Lower lobe of right lung (tissue), 2 donors: ENCODE results near the gene GALNS. TPM values are rescaled to one million over a fixed set of nuclear protein-coding genes. Genes with fewer than 3 reads are reported as not detected.

Experiments
- ATAC-seq, 2 donors: fragments of 200-7000 bp; cut with Tn5 transposase; one replicate each; pipeline ENCODE4 v1.9.1; 2020 to 2022; ENCODE audit warnings: mild to moderate bottlenecking in 2 of 2, moderate library complexity in 2 of 2
- DNase-seq: peaks from one replicate; pipeline ENCODE4 v3.0.0-alpha.2; 2020
- H3K27ac ChIP-seq: fragments of 200-600 bp; one replicate; pipeline ENCODE4 v1.8.0; 2022
- H3K27me3 ChIP-seq: fragments of 200-600 bp; one replicate; pipeline ENCODE4 v1.8.0; 2022; ENCODE audit warnings: low read depth
- H3K36me3 ChIP-seq: fragments of 200-600 bp; one replicate; pipeline ENCODE4 v1.8.0; 2022; ENCODE audit warnings: mild to moderate bottlenecking
- H3K4me1 ChIP-seq: fragments of 200-600 bp; one replicate; pipeline ENCODE4 v1.8.0; 2022
- H3K4me3 ChIP-seq: fragments of 200-600 bp; one replicate; pipeline ENCODE4 v1.8.0; 2022; ENCODE audit warnings: mild to moderate bottlenecking
- H3K9me3 ChIP-seq: fragments of 200-600 bp; one replicate; pipeline ENCODE4 v1.8.0; 2022
- intact Hi-C: fragments of 100-400 bp; cut with DNase I; formaldehyde crosslinking; loops from one replicate; pipeline ENCODE4 v1.11.0; 2022
- total RNA-seq: library from RNA; stranded (reverse); fragmentation: NEBNext Ultra II Directional; extraction: Animal tissue kit (Norgen Biotek cat#: 25700); gene quantifications from one replicate; pipeline ENCODE4 v1.2.1, GENCODE V29; 2021
- TF ChIP-seq, protein P1 (sequence below): fragments of 200-600 bp; IDR thresholded peaks from one replicate; pipeline ENCODE4 v1.8.0; 2022; ENCODE audit warnings: antibody characterized with exemption, mild to moderate bottlenecking
- donor health status: DM: no; HTN: yes; CAD: no; lungs with severe emphysema.

Gene GALNS
- total RNA-seq, 1 donor from 2014 or later: 48.5 TPM

DNA sequence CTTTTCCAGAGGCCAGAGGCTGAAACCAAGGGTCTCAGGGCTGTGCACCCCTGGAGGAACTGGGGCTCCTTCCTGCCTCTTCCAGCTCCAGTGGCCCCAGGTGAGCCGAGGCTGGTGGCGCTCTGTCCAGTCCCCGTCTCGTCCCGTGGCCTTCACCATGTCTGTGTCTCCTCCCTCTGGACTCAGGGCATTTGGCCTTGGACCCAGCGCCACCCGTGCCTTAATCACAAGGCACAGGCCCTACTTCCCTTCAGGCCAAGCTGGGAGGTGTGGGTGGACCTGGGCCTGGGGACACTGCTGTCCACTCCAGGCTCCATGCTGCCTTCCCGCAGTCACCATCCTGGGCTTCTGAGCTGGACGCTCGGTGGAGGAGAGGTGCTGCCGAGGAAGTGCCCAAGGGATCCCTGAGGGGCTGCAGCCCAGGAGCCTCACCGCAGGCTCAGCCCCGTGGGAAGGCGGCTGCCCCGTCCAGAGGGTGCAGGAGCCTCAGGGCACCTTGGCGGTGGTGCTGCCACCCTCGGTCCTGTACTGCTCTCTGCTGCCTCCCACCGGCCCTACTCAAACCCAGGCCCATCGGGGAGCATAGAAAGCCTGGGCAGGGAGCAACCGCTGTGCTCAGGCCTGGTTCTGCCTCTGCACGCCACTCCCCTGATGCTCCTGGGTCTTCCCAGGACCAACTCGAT lies 35.4 kb downstream of the GALNS start:
- Histone ChIP-seq H3K36me3 (peaks cover 31% of the 10 kb centered on the region), H3K27ac (no peak overlapping the region), H3K27me3 (no peaks in the 10 kb centered on the region), H3K4me1 (no peaks in the 10 kb centered on the region), H3K9me3 (no peaks in the 10 kb centered on the region), H3K4me3 (no peak overlapping the region)
- intact Hi-C loops: no loop called here
- TF ChIP-seq, protein P1, sequence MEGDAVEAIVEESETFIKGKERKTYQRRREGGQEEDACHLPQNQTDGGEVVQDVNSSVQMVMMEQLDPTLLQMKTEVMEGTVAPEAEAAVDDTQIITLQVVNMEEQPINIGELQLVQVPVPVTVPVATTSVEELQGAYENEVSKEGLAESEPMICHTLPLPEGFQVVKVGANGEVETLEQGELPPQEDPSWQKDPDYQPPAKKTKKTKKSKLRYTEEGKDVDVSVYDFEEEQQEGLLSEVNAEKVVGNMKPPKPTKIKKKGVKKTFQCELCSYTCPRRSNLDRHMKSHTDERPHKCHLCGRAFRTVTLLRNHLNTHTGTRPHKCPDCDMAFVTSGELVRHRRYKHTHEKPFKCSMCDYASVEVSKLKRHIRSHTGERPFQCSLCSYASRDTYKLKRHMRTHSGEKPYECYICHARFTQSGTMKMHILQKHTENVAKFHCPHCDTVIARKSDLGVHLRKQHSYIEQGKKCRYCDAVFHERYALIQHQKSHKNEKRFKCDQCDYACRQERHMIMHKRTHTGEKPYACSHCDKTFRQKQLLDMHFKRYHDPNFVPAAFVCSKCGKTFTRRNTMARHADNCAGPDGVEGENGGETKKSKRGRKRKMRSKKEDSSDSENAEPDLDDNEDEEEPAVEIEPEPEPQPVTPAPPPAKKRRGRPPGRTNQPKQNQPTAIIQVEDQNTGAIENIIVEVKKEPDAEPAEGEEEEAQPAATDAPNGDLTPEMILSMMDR: no peak
- no peak for DNase-seq
- ATAC-seq: no peak

DNA sequence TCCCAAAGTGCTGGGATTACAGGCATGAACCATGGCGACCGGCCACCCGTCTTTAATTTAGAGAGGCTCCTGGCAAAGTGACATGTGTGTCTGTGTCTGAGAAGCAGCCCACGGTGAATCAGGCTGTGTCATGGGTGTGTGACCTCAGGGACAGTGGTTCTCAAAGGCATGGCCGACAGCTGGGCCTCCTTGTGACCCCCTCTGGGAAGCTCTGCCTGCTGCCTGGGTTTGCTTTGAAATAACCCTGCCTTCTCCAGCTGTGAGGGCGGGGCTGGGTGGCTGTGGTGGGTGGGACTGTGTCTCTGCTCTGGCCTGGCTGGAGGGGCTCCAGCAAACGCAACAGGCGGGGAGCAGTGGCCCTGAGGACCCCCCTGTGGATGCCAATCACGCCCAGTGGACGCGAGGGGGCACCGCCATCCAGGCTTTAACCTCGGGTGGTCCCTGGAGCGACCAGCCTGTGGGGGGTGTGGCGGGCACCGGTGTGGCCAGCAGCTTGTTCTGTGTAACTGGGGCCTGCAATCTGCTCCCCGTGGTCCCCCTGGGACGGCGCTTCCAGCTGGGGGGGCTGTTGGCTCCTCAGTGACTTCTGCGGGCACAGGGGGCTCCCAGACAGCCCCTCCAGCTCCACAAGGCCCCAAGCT lies 36.2 kb downstream of the GALNS start:
- TF ChIP-seq, protein P1: no peak
- Histone ChIP-seq H3K9me3 (no peaks in the 10 kb centered on the region), H3K4me3 (no peak overlapping the region), H3K27me3 (no peaks in the 10 kb centered on the region), H3K36me3 (peaks cover 30% of the 10 kb centered on the region), H3K27ac (no peak overlapping the region), H3K4me1 (no peaks in the 10 kb centered on the region)
- DNase-seq (no peak), ATAC-seq (no peak)
- intact Hi-C loops: no loop called here

DNA sequence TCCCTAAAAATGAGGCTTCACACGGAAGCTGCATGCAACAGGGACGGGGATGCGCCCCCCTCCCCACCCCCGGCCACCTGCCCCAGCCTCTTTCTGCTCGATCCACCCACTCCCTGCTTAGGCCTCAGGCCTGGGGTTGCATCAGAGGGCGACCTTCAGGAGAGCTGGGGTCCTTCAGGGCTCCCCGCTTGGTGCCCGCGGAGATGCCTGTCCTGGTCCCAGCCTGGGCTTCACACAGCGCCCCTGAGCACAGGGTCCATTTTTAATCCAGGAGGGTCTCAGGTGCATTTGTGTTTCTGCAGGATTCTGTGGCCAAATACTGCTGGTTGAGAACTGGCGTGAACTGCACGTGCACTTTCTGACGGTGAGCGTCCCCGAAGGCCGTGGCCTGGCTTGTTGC lies 37.6 kb downstream of the GALNS start:
- H3K4me1 ChIP-seq: no peaks in the 10 kb centered on the region
- H3K4me3 ChIP-seq: no peak overlapping the region
- TF ChIP-seq, protein P1: no peak
- H3K27me3 ChIP-seq: no peaks in the 10 kb centered on the region
- H3K27ac ChIP-seq: no peak overlapping the region
- no peaks in the 10 kb centered on the region for H3K9me3 ChIP-seq
- H3K36me3 ChIP-seq: peaks cover 24% of the 10 kb centered on the region
- intact Hi-C loops: no loop called here
- DNase-seq: no peak
- ATAC-seq: no peak

DNA sequence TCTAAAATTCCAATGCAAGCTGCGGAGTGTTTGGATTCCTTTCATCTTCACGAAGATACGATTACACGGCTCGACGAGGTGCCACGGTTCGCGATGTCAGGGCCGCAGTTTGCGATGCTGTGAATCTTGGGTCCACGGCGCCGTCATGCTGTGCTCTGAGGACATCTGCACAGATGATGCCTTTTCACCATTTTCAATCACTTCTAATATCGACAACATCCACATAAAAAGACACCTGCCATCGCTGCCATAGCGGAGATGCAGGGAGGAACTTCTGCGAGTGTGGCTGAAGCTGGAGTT lies 38.2 kb downstream of the GALNS start:
- Histone ChIP-seq H3K9me3 (no peaks in the 10 kb centered on the region), H3K27ac (no peak overlapping the region), H3K36me3 (peaks cover 21% of the 10 kb centered on the region), H3K4me3 (no peak overlapping the region), H3K27me3 (no peaks in the 10 kb centered on the region), H3K4me1 (no peaks in the 10 kb centered on the region)
- intact Hi-C loops: no loop called here
- TF ChIP-seq, protein P1: no peak
- DNase-seq: no peak
- no peak for ATAC-seq

DNA sequence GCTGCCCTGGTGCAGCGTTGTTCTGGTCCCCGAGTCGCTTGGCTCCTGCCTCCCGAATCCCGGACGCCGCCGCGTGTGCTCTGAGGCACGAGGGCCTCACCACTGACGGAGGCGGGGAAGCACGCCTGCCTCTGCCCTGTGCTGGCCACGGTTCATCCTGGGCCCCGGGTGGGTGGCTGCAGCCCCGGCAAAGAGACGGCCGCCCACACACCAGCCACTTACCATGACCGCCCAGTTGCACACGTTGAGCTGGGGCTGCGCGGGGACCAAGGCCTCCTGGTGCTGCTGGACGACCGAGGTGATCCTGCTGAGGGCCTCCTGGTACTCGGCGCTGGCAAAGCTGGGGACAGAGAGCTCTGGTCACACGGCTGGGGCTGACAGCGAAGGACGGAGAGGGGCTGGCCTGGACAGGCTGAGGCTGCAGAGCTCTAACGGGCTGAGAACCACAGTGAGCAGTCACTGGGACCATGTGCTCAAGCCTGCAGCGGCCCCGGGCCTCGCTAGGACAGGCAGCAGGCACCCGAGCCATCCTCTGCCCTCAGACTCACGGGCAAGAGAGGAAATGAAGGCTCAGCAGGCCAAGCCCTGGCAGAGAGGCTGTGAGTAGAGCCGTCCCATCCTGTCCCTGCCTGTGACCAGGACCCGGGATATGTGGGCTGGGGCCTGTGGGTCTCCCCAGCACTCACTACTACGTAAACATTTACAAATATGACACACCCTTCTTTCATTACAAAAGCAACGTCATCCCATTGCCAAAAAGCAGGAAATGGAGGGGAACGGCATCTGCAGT lies 38.8 kb downstream of the GALNS start:
- TF ChIP-seq, protein P1: no peak
- no peaks in the 10 kb centered on the region for H3K27me3 ChIP-seq
- no peak for DNase-seq
- H3K4me1 ChIP-seq: peaks cover 3% of the 10 kb centered on the region
- H3K9me3 ChIP-seq: no peaks in the 10 kb centered on the region
- no peak overlapping the region for H3K4me3 ChIP-seq
- peaks cover 19% of the 10 kb centered on the region for H3K36me3 ChIP-seq
- no peak for ATAC-seq
- intact Hi-C loops: no loop called here
- H3K27ac ChIP-seq: no peak overlapping the region
